ENCODE measurements around the gene EAF1.
"Not testable (repeated sequence)": the region's sequence is repeated elsewhere in the genome, so short reads cannot be mapped to it uniquely, and the experiment has no call there.

Gene EAF1

DNA sequence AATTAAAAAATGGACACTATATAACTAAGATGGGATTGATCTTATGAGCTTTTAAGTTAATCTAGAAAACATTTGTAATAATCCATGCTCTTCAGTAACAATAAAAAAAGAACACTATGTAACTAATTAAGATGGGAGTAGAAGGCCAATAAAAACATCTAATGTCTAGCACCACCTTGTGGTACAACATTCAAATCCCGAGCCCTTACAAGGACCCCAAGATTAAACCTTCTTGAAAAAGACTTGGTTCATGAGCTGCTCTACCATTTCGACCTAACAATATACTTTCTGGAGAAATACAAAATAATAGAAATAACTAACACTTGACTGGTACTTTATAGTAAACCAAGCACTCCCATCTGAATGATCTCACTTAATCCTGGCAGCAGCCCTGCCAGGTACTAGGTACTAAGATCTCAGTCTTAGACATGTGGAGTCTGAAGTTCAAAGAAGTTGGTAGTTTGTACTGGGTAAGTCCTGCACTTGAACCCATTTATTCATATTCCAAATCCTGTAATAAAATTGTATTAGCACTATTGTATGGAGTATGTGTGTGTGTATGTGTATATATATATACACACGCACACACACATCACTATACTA, 21.8 kb upstream of the EAF1 start:
- DNase-seq (ENCODE audit: low read depth) = peak; percentile 65

DNA sequence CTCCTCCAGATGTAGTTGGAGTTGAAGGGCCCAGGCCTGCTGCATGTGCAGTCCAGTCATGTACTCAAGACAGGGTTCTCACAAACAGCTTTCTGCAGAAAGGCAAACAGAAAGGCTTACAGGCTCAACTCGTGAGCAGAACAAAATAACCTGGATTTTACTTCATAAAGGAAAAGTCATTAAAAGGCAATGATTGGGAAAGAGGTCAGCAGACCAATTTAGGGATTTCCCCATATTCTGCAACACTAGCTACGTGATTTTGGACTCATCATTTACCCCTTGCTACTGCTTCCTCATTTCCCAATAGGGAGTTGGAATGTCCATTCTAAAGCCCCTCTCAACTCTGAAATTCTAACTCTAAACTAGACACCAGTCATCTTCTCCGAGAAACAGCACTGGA, 18.2 kb upstream of the EAF1 start:
- DNase-seq (ENCODE audit: low read depth) = peak; percentile 34

DNA sequence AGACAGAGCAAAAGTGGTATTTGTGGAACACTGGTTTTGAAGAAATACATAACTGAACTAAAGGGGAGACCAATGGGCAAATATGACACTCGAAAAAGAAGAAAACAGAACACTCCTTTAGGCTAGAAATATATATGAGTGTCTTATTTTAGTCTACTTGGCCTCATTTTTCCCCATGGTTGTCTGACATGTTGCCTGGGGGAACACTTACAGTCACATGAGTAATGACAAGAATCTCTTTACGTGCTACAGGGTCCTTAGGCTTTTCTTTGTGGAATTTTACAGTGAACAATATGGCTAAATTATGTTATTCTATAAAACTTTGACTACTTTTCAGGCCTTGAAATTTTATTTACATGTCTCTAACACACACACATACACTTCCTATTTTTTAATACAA, 17.6 kb upstream of the EAF1 start:
- no peak for DNase-seq (ENCODE audit: low read depth)

DNA sequence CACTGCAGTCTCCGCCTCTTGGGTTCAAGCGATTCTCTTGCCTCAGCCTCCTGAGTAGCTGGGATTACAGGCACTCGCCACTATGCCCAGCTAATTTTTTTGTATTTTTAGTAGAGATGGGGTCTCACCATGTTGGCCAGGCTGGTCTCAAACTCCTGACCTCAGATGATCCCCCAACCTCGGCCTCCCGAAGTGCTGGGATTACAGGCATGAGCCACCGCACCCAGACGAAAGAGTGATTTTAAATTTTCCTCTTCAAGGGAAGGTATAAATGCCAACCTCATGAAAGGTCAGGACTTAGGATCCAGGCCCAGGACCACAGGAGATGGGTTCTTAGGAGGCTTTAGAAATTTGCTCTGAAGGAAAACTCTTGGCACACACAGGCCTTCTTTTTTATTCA, 16.4 kb upstream of the EAF1 start:
- DNase-seq (ENCODE audit: low read depth) = not testable (repeated sequence)

- peak; percentile 70 for DNase-seq (ENCODE audit: low read depth)
Measured at GRCh38 chr3:15420871-15421270, 6.5 kb upstream of the EAF1 start.

- no peak for DNase-seq (ENCODE audit: low read depth)
Measured at GRCh38 chr3:15426579-15427118, 749 bp upstream of the EAF1 start.

GRCh38 chr3:15427981-15428380, 583 bp downstream of the EAF1 start:
- DNase-seq (ENCODE audit: low read depth) = no peak

GRCh38 chr3:15428539-15428938, 1.1 kb downstream of the EAF1 start:
- peak; percentile 89 for DNase-seq (ENCODE audit: low read depth)

DNA sequence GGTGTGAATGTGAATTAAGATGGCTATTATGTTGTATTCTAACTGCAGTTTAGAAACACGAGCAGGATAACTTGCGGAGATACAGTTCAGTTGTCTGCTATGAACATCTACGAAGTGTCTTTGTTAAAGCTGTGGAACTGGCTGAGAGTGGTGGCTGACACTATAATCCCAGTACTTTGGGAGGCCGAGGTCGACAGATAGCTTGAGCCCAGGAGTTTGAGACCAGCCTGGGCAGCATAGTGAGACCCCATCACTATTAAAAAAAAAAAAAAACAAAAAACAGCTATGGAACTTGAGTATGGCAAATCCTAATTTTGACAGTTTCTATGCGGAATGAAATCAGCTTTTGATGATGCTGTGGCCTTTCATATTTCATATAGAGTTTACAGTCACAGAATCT, 1.7 kb downstream of the EAF1 start:
- DNase-seq (ENCODE audit: low read depth) = no peak

- DNase-seq (ENCODE audit: low read depth) = no peak
Measured at GRCh38 chr3:15430624-15431023, 3.2 kb downstream of the EAF1 start.

DNA sequence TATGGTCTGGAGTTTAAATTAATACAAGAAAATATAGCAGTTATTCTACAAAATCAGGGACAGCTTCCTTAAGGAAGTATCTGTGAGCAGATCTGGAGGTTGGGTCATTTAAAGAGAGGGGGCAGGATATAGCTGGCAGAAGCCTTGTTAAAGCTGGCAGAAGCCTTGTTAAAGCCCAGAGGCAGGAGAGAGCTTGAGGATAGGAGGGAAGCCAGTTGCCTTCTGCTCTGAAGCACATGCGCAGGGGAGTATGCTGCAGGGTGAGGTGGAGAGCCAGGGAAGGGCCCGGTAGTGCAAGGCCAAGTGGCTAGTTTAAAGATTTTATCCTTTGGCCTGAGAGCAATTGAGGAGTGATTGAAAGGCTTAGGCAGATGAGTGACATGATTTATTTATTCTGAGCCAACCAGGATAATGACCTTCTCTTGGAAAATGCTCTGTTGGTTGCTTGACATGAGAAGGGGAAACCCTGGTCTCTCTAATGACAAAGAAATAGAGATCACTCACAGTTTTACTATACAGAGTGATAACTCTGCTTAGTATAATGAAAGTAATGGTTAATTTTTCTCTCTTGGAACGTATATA, 3.9 kb downstream of the EAF1 start:
- no peak for DNase-seq (ENCODE audit: low read depth)

- DNase-seq (ENCODE audit: low read depth) = no peak
Measured at GRCh38 chr3:15433531-15433930, 6.1 kb downstream of the EAF1 start.

- no peak for DNase-seq (ENCODE audit: low read depth)
Measured at GRCh38 chr3:15434756-15435155, 7.4 kb downstream of the EAF1 start.

GRCh38 chr3:15436246-15436645, 8.8 kb downstream of the EAF1 start:
- no peak for DNase-seq (ENCODE audit: low read depth)

DNA sequence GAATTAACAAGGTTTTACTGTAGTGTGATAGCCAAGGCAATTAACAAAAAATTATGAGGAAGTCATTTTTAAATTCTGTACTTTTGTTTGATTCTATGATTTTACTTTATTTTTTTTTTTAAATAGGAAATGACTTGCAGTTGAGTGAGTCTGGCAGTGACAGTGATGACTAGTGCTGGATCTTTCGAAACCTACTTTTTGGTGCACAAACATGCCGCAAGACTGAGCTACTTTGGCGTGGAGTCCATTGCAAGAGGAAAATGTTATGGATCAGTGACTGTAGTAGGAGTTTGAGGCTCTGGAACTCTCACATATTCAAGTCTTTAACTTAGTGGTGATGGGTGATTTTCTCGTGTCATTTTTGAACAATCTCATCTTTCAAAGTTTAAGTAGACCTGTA, 11.6 kb downstream of the EAF1 start:
- DNase-seq (ENCODE audit: low read depth) = peak; percentile 65

GRCh38 chr3:15439476-15439875, 12.1 kb downstream of the EAF1 start:
- peak; percentile 46 for DNase-seq (ENCODE audit: low read depth)

DNA sequence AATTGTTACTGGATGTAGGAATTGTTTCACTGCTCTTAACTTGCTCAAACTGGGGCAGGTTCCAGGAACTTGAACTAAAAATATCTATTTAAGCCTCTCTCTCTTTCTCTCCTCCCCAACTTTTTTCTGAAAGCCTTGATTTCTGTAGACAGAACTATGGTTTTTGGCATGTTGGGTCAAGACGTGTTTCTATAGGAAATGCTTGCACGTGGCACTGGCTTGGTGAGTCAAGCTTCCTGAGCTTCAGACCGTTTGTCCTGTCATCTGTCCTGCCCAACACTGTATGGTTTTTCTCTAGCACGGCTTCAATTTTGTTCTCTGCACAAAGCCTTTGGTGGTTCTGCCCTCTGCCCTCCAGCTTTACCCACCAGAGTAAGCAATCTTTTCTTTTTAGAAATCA, 13.5 kb downstream of the EAF1 start:
- peak; percentile 43 for DNase-seq (ENCODE audit: low read depth)

DNA sequence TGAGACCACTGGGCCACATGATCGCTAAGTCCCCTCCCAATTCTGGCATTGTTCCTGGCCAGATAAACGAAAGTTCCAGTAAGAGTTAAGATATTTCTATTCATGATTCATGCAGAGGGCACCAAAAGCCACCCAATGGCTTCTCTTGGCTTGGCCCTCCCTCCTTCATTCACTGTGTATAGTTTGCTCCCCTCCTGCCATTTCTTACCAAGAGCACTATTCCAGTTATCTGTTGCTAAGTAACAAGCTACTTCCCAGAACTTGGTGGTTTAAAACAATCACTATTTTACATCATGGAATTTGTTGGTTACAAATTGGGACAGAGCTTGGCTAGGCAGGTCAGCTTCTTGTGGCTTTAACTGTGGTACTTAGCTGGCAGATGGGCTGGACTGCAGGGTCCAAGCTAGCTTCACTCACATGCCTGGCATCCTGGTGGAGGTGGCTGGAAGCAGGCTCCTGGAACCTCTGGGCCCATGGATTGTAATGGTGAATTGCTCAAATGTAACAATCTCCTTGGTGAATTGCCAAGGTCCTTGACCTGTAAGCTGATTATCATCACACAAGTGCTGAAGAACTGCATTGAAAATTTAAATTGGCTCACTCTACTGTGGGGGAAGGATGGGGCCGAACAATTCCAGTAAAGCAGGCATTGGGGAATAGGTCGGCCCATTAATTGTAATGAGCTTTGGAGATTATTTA, 16.6 kb downstream of the EAF1 start:
- peak; percentile 52 for DNase-seq (ENCODE audit: low read depth)

- no peak for DNase-seq (ENCODE audit: low read depth)
Measured at GRCh38 chr3:15449489-15450224, 22.3 kb downstream of the EAF1 start.

DNA sequence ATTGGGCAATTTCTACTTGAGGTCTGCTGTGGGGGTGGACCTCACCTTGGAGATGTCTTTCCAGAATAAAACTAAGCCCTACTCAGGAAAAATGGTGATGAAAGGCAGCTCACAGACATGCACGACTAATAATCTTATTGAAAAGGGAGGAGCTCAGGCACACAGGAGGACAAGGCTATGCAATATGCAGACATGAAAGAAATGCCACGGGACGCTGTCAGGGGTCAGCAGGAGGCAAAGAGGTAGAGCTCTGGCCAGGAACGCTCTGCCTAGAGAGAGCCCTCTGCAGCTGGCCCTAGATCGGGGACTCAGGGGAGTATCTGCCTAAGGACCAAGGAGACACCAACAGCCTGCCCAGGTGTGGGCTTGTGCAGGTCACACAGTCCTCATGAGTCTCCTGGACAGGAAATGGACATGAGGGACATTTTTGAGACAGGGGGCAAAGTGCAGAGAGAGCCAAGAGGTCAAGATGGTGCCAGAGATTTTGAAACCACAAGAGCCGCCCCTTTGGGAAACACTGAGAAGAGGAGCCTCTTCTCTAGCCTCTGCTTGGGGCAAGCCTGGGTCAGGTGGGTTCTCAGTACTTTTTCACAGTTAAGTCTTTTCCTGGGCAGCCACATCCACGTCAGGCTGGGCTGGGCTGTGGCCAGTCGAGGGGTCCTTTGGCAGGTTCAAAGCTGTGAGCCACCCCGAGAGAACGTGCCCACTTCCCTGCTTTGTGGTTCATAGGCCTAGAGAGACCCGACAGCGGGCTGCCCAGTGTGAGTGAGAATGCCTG, 23.2 kb downstream of the EAF1 start:
- DNase-seq (ENCODE audit: low read depth) = no peak

DNA sequence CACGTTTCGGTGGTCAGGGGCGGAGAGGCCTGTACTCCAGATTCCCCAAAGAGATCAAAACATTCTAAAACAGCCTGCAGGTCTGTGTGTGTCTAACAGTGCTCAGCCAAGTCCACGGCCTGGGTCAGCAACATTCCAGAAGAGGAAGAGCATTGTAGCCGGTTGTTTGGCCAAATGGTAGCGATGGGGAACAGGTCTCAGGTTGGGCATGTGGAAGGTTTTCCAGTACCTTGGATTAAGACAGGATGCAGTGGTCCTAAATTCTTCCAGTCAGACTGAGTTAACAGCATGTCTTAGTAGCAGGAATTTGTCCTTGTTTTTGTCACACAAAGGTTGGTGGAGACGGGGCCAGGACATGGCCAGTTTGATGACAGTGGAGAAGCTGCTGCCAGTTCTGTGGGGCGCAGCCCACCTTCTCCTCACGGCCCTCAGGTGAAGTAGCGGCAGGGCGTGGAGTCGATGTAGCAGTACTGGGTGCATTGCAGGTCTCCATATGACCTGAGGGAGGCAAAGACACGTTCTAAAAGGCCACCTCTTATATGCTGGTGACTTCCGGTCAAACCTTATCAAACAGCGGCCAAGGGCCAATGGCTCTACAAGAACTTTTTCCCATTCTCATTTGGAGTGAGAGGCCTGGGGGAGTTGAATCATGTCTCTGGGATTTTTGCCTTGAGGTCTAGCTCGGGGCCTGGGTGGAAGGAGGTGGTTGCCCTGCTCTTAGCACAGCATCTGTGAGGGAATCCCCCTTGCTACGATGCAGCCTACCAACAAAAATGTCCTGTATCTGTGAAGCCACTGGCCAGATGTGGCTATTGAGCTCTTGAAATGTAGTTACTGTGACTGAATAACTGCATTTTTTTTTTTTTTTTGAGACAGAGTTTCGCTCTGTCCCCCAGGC, 24.1 kb downstream of the EAF1 start:
- no peak for DNase-seq (ENCODE audit: low read depth)

Data from iris pigment epithelial cell (primary cell).